Rectal smooth muscle tissue (tissue), 1 donor: ENCODE measurements around the gene ZNF185.

Experiments used
- H3K27ac ChIP-seq: one replicate; pipeline ENCODE4 v1.7.0; 2013; ENCODE audit warnings: low read depth, low read length, inconsistent platforms
- H3K27me3 ChIP-seq: one replicate; pipeline ENCODE4 v1.7.0; 2013; ENCODE audit warnings: low read length; ENCODE audit not compliant: control insufficient read depth, insufficient read depth
- H3K36me3 ChIP-seq: one replicate; pipeline ENCODE4 v1.7.0; 2013; ENCODE audit warnings: low read length; ENCODE audit not compliant: control insufficient read depth, insufficient read depth
- H3K4me1 ChIP-seq: one replicate; pipeline ENCODE4 v1.7.0; 2013; ENCODE audit warnings: low read length; ENCODE audit not compliant: control insufficient read depth, insufficient read depth
- H3K4me3 ChIP-seq: one replicate; pipeline ENCODE4 v1.7.0; 2013; ENCODE audit warnings: low read length
- H3K9ac ChIP-seq: one replicate; pipeline ENCODE4 v1.7.0; 2013; ENCODE audit warnings: low read length

ZNF185 gene

GRCh38 chrX:152912106-152912505, 14.2 kb downstream of the ZNF185 start:
- Histone ChIP-seq H3K9ac (no peak overlapping the region), H3K27me3 (peaks cover 3% of the 10 kb centered on the region), H3K36me3 (no peaks in the 10 kb centered on the region), H3K4me3 (no peak overlapping the region), H3K4me1 (no peaks in the 10 kb centered on the region), H3K27ac (no peak overlapping the region)

DNA sequence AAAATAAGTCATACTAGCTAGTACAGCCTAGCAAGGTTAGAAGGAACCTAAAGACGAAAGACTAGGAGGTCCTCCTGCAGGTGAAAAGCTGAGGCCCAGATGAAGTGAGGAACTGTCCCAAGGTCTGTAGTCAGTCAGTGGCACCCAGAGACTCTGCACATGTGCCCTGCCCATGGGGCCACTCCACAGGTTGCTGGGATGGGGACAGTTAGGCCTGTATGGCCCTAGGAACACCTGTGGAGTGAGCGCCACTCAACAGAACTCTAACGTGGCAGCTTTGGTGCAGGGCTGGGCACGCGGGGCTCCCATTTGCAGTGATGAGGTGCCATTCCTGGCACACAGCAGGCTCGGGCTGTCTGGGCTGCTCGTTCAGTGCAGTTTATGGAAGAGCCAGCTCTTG, 14.8 kb downstream of the ZNF185 start:
- H3K36me3 ChIP-seq: no peaks in the 10 kb centered on the region
- H3K4me1 ChIP-seq: no peaks in the 10 kb centered on the region
- no peak overlapping the region for H3K27ac ChIP-seq
- no peak overlapping the region for H3K9ac ChIP-seq
- H3K27me3 ChIP-seq: peaks cover 3% of the 10 kb centered on the region
- no peak overlapping the region for H3K4me3 ChIP-seq

GRCh38 chrX:152913346-152913745, 15.5 kb downstream of the ZNF185 start:
- H3K4me3 ChIP-seq: no peak overlapping the region
- peaks cover 3% of the 10 kb centered on the region for H3K27me3 ChIP-seq
- no peak overlapping the region for H3K27ac ChIP-seq
- H3K4me1 ChIP-seq: no peaks in the 10 kb centered on the region
- no peaks in the 10 kb centered on the region for H3K36me3 ChIP-seq
- H3K9ac ChIP-seq: no peak overlapping the region

DNA sequence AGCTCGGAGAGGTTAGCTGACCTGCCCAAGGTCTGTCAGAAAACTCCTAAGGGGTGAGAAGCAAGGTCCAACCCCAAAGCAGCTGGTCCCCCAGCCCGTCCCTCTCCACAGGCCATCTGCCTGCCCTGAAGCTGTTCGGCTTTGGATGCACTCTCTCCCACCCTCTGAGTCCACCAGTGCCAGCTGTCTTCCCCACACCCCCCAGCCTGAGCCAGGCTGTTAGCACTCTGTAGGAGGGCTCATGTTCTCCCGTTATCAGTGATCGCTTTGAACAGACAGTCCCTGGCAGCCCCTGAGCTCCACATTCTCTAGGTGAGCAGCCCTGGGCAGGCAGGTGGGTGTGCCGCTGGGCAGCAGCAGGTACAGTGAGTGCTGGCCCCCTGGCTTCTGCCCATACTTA, 16.0 kb downstream of the ZNF185 start:
- no peaks in the 10 kb centered on the region for H3K36me3 ChIP-seq
- no peaks in the 10 kb centered on the region for H3K4me1 ChIP-seq
- H3K27me3 ChIP-seq: peaks cover 3% of the 10 kb centered on the region
- H3K9ac ChIP-seq: no peak overlapping the region
- H3K4me3 ChIP-seq: no peak overlapping the region
- H3K27ac ChIP-seq: no peak overlapping the region

DNA sequence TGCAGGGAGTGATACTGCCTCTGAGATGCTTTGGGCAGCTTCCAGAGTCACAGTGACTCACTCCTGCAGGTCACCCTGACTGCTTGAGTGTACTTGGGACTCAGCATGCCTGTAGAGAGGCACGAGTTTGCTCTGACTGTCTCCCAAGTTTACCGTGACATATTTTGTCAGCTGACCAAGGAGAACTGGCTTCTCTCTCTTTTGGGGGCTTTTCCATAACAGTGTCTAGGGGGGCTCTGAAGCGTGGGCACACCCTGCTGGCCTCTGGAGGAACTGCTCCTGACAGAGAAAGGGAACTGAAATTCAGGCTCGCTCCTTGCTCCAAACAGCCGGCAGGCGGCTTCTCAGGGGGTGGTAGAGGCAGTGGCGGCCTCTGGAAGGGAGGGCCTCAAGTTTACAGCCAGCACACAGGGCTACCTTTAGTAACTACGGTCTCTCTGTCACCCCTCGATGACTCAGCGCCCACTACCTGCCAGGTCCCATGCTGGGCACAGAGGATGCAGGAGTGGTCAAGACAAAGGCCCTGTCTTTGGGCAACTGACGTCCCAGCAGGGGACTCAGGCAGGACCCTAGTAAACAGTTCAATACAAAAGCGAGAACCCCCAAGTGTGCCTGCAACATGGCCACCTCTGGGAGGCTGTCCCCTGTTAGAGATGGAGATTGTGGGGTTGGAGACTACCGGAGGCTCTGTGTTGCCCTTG, 17.8 kb downstream of the ZNF185 start:
- Histone ChIP-seq H3K9ac (no peak overlapping the region), H3K27me3 (peaks cover 3% of the 10 kb centered on the region), H3K36me3 (no peaks in the 10 kb centered on the region)

DNA sequence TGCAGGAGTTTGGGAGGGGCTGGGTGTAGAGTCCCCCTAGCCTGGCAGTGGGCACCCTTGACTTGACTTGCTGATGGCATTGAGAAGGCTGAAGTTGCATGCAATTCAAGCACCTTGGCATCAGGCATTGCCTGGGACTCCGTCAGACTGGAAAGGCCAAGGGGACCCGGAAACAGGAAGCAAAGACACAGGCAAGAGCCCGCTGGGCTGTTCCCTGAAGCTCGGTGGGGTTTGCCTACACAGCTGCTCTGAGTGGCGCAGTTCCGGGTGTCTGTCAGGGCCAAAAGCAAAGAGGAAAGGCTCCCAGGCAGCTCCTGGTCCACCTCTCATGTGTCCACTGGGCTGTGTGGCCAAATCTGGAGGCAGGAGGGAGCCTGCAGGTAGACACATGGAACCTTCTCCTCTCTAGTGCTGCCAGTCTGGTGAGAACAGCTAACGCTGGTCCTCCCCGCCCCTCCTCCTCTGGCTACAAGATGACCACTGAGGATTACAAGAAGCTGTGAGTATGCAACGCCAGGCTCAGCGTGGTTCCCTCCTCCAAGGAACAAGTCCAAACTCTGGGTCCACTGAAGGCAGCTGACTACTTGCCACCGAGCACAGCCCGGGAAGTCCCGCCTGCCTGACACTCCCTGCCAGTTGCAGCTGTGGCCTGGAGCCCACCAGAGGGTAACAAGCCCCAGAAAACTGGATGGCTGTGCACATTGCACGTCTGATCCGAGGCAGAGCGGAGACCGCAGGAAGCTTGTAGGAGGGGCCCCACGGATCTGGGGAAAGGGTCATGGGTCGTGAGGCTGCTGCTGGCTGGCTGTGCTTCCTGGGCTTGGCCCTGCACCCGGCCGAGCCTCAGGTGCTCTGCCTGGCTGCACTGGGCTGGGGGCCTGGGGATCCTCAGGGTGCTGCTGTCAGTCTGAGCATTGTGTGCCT, 20.1 kb downstream of the ZNF185 start:
- Histone ChIP-seq H3K4me3 (no peak overlapping the region), H3K27ac (no peak overlapping the region), H3K9ac (no peak overlapping the region), H3K36me3 (no peaks in the 10 kb centered on the region), H3K4me1 (no peaks in the 10 kb centered on the region), H3K27me3 (peaks cover 3% of the 10 kb centered on the region)

More for the DNA sequence above, 17.8 kb downstream of the ZNF185 start:
- Histone ChIP-seq H3K4me3 (no peak overlapping the region), H3K4me1 (no peaks in the 10 kb centered on the region), H3K27ac (no peak overlapping the region)

- Histone ChIP-seq H3K4me1 (no peaks in the 10 kb centered on the region), H3K27me3 (peaks cover 3% of the 10 kb centered on the region), H3K27ac (no peak overlapping the region), H3K36me3 (no peaks in the 10 kb centered on the region), H3K4me3 (no peak overlapping the region), H3K9ac (no peak overlapping the region)
Observed at GRCh38 chrX:152918707-152919106, 20.8 kb downstream of the ZNF185 start.

GRCh38 chrX:152923599-152923998, 25.7 kb downstream of the ZNF185 start:
- no peak overlapping the region for H3K27ac ChIP-seq
- no peaks in the 10 kb centered on the region for H3K36me3 ChIP-seq
- no peaks in the 10 kb centered on the region for H3K4me1 ChIP-seq
- no peak overlapping the region for H3K9ac ChIP-seq
- H3K27me3 ChIP-seq: peaks cover 2% of the 10 kb centered on the region
- H3K4me3 ChIP-seq: no peak overlapping the region

DNA sequence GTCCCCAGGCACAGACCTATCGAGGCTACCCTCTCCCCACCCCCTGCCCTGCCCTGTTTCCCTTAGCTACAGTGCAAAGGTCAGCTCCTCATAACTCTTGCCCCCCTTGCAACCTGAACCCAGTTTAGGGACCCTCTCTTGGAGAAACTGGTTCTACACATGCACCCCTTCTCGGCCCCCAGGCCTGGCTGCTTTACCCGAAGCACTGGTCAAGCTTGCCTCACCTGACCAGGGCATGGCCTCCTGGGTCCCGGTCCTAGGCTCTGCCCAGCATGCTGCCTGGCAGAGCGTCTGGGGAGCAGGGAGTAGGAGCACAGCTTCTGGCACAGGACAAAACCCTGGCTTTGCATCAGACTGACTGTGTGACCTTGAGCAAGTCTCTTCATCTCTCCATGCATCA, 28.0 kb downstream of the ZNF185 start:
- H3K4me3 ChIP-seq: no peak overlapping the region
- H3K9ac ChIP-seq: no peak overlapping the region
- peaks cover 5% of the 10 kb centered on the region for H3K27me3 ChIP-seq
- H3K27ac ChIP-seq: no peak overlapping the region
- no peaks in the 10 kb centered on the region for H3K4me1 ChIP-seq
- H3K36me3 ChIP-seq: no peaks in the 10 kb centered on the region

DNA sequence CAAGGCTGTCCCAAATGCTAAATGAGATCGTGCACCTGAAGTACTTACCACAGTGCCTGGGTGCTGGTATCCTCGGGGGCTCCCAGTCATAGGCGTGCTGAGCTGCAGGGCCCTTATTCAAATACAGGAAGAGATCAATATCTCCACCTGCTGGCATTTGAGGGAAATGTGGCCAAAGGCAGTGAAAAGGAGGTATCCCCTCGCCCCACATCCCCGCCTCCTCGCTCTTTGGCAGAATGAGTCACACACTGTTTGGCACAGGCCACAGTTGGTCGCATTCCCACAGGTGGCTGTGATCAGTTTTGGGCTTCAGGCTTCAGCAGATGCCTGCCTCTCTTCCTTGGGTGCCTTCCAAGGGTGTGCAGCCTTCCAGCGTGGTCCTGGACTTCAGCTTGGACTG, 28.4 kb downstream of the ZNF185 start:
- Histone ChIP-seq H3K36me3 (no peaks in the 10 kb centered on the region), H3K9ac (no peak overlapping the region), H3K27ac (no peak overlapping the region), H3K4me3 (no peak overlapping the region), H3K27me3 (peaks cover 5% of the 10 kb centered on the region), H3K4me1 (no peaks in the 10 kb centered on the region)

GRCh38 chrX:152926923-152927322, 29.1 kb downstream of the ZNF185 start:
- Histone ChIP-seq H3K27me3 (peaks cover 5% of the 10 kb centered on the region), H3K4me3 (no peak overlapping the region), H3K36me3 (no peaks in the 10 kb centered on the region), H3K4me1 (no peaks in the 10 kb centered on the region), H3K9ac (no peak overlapping the region), H3K27ac (no peak overlapping the region)

- Histone ChIP-seq H3K4me1 (no peaks in the 10 kb centered on the region), H3K4me3 (no peak overlapping the region), H3K27me3 (peaks cover 10% of the 10 kb centered on the region), H3K27ac (no peak overlapping the region), H3K36me3 (no peaks in the 10 kb centered on the region), H3K9ac (no peak overlapping the region)
Observed at GRCh38 chrX:152927858-152928760, 30.2 kb downstream of the ZNF185 start.
